ENCODE measurements around the gene ADCY2.
A peak's percentile ranks its signal among the peaks of the same experiment; 100 is the strongest.
"Not testable (repeated sequence)": the region's sequence is repeated elsewhere in the genome, so short reads cannot be mapped to it uniquely, and the experiment has no call there.

Gene ADCY2

GRCh38 chr5:7422316-7423106 is 26.6 kb downstream of the ADCY2 start:
- Histone ChIP-seq H3K4me1 (ENCODE audit: control insufficient read depth, insufficient read depth, low read length) (peaks cover 48% of the 10 kb centered on the region), H3K9ac (ENCODE audit: low read depth, low read length) (no peak overlapping the region), H3K27me3 (ENCODE audit: control insufficient read depth, insufficient read depth, low read length) (no peaks in the 10 kb centered on the region), H3K36me3 (ENCODE audit: control insufficient read depth, insufficient read depth, low read length) (no peaks in the 10 kb centered on the region), H3K9me3 (ENCODE audit: control insufficient read depth, insufficient read depth, low read length) (no peaks in the 10 kb centered on the region), H3K4me3 (ENCODE audit: low read depth, low read length) (no peak overlapping the region)

GRCh38 chr5:7423231-7423630 is 27.3 kb downstream of the ADCY2 start:
- peaks cover 51% of the 10 kb centered on the region for H3K4me1 ChIP-seq (ENCODE audit: control insufficient read depth, insufficient read depth, low read length)

GRCh38 chr5:7425830-7426229 is 29.9 kb downstream of the ADCY2 start:
- H3K4me1 ChIP-seq (ENCODE audit: control insufficient read depth, insufficient read depth, low read length) = peaks cover 37% of the 10 kb centered on the region
- no peaks in the 10 kb centered on the region for H3K36me3 ChIP-seq (ENCODE audit: control insufficient read depth, insufficient read depth, low read length)
- no peak overlapping the region for H3K4me3 ChIP-seq (ENCODE audit: low read depth, low read length)

More at GRCh38 chr5:7423231-7423630, 27.3 kb downstream of the ADCY2 start:
- H3K27me3 ChIP-seq (ENCODE audit: control insufficient read depth, insufficient read depth, low read length); H3K36me3 ChIP-seq (ENCODE audit: control insufficient read depth, insufficient read depth, low read length); H3K4me3 ChIP-seq (ENCODE audit: low read depth, low read length); H3K9ac ChIP-seq (ENCODE audit: low read depth, low read length); H3K9me3 ChIP-seq (ENCODE audit: control insufficient read depth, insufficient read depth, low read length): not testable (repeated sequence)

GRCh38 chr5:7426284-7426683 is 30.3 kb downstream of the ADCY2 start:
- Histone ChIP-seq H3K9ac (ENCODE audit: low read depth, low read length) (no peak overlapping the region), H3K36me3 (ENCODE audit: control insufficient read depth, insufficient read depth, low read length) (no peaks in the 10 kb centered on the region), H3K4me3 (ENCODE audit: low read depth, low read length) (no peak overlapping the region), H3K4me1 (ENCODE audit: control insufficient read depth, insufficient read depth, low read length) (peaks cover 33% of the 10 kb centered on the region), H3K27me3 (ENCODE audit: control insufficient read depth, insufficient read depth, low read length) (no peaks in the 10 kb centered on the region), H3K9me3 (ENCODE audit: control insufficient read depth, insufficient read depth, low read length) (no peaks in the 10 kb centered on the region)

More at GRCh38 chr5:7425830-7426229, 29.9 kb downstream of the ADCY2 start:
- no peak overlapping the region for H3K9ac ChIP-seq (ENCODE audit: low read depth, low read length)
- no peaks in the 10 kb centered on the region for H3K27me3 ChIP-seq (ENCODE audit: control insufficient read depth, insufficient read depth, low read length)
- no peaks in the 10 kb centered on the region for H3K9me3 ChIP-seq (ENCODE audit: control insufficient read depth, insufficient read depth, low read length)

- H3K9ac ChIP-seq (ENCODE audit: low read depth, low read length) = no peak overlapping the region
- H3K36me3 ChIP-seq (ENCODE audit: control insufficient read depth, insufficient read depth, low read length) = no peaks in the 10 kb centered on the region
- H3K4me3 ChIP-seq (ENCODE audit: low read depth, low read length) = no peak overlapping the region
- H3K9me3 ChIP-seq (ENCODE audit: control insufficient read depth, insufficient read depth, low read length) = no peaks in the 10 kb centered on the region
- H3K27me3 ChIP-seq (ENCODE audit: control insufficient read depth, insufficient read depth, low read length) = no peaks in the 10 kb centered on the region
- no peaks in the 10 kb centered on the region for H3K4me1 ChIP-seq (ENCODE audit: control insufficient read depth, insufficient read depth, low read length)
Observed at GRCh38 chr5:7434914-7435313, 39.0 kb downstream of the ADCY2 start.

- Histone ChIP-seq H3K9me3 (ENCODE audit: control insufficient read depth, insufficient read depth, low read length) (no peaks in the 10 kb centered on the region), H3K36me3 (ENCODE audit: control insufficient read depth, insufficient read depth, low read length) (no peaks in the 10 kb centered on the region), H3K4me1 (ENCODE audit: control insufficient read depth, insufficient read depth, low read length) (no peaks in the 10 kb centered on the region), H3K9ac (ENCODE audit: low read depth, low read length) (no peak overlapping the region), H3K4me3 (ENCODE audit: low read depth, low read length) (no peak overlapping the region), H3K27me3 (ENCODE audit: control insufficient read depth, insufficient read depth, low read length) (no peaks in the 10 kb centered on the region)
Observed at GRCh38 chr5:7435503-7435902, 39.6 kb downstream of the ADCY2 start.

- Histone ChIP-seq H3K4me1 (ENCODE audit: control insufficient read depth, insufficient read depth, low read length) (no peaks in the 10 kb centered on the region), H3K36me3 (ENCODE audit: control insufficient read depth, insufficient read depth, low read length) (no peaks in the 10 kb centered on the region), H3K9me3 (ENCODE audit: control insufficient read depth, insufficient read depth, low read length) (no peaks in the 10 kb centered on the region), H3K27me3 (ENCODE audit: control insufficient read depth, insufficient read depth, low read length) (no peaks in the 10 kb centered on the region), H3K9ac (ENCODE audit: low read depth, low read length) (no peak overlapping the region), H3K4me3 (ENCODE audit: low read depth, low read length) (no peak overlapping the region)
Observed at GRCh38 chr5:7436521-7436920, 40.6 kb downstream of the ADCY2 start.

- Histone ChIP-seq H3K9me3 (ENCODE audit: control insufficient read depth, insufficient read depth, low read length) (no peaks in the 10 kb centered on the region), H3K4me3 (ENCODE audit: low read depth, low read length) (no peak overlapping the region), H3K4me1 (ENCODE audit: control insufficient read depth, insufficient read depth, low read length) (no peaks in the 10 kb centered on the region), H3K27me3 (ENCODE audit: control insufficient read depth, insufficient read depth, low read length) (no peaks in the 10 kb centered on the region), H3K36me3 (ENCODE audit: control insufficient read depth, insufficient read depth, low read length) (no peaks in the 10 kb centered on the region), H3K9ac (ENCODE audit: low read depth, low read length) (no peak overlapping the region)
Observed at GRCh38 chr5:7437836-7438235, 41.9 kb downstream of the ADCY2 start.

GRCh38 chr5:7445068-7445467 is 49.1 kb downstream of the ADCY2 start:
- Histone ChIP-seq H3K36me3 (ENCODE audit: control insufficient read depth, insufficient read depth, low read length) (no peaks in the 10 kb centered on the region), H3K9ac (ENCODE audit: low read depth, low read length) (no peak overlapping the region), H3K4me3 (ENCODE audit: low read depth, low read length) (no peak overlapping the region)

GRCh38 chr5:7445831-7446230 is 49.9 kb downstream of the ADCY2 start:
- Histone ChIP-seq H3K4me1 (ENCODE audit: control insufficient read depth, insufficient read depth, low read length) (peaks cover 3% of the 10 kb centered on the region), H3K36me3 (ENCODE audit: control insufficient read depth, insufficient read depth, low read length) (no peaks in the 10 kb centered on the region), H3K27me3 (ENCODE audit: control insufficient read depth, insufficient read depth, low read length) (no peaks in the 10 kb centered on the region), H3K9me3 (ENCODE audit: control insufficient read depth, insufficient read depth, low read length) (no peaks in the 10 kb centered on the region), H3K9ac (ENCODE audit: low read depth, low read length) (no peak overlapping the region), H3K4me3 (ENCODE audit: low read depth, low read length) (no peak overlapping the region)

More at GRCh38 chr5:7445068-7445467, 49.1 kb downstream of the ADCY2 start:
- peaks cover 3% of the 10 kb centered on the region for H3K4me1 ChIP-seq (ENCODE audit: control insufficient read depth, insufficient read depth, low read length)
- no peaks in the 10 kb centered on the region for H3K9me3 ChIP-seq (ENCODE audit: control insufficient read depth, insufficient read depth, low read length)
- H3K27me3 ChIP-seq (ENCODE audit: control insufficient read depth, insufficient read depth, low read length) = no peaks in the 10 kb centered on the region

- Histone ChIP-seq H3K9me3 (ENCODE audit: control insufficient read depth, insufficient read depth, low read length) (no peaks in the 10 kb centered on the region), H3K4me3 (ENCODE audit: low read depth, low read length) (no peak overlapping the region), H3K4me1 (ENCODE audit: control insufficient read depth, insufficient read depth, low read length) (peaks cover 3% of the 10 kb centered on the region), H3K36me3 (ENCODE audit: control insufficient read depth, insufficient read depth, low read length) (no peaks in the 10 kb centered on the region), H3K9ac (ENCODE audit: low read depth, low read length) (peak overlapping the region; percentile 12), H3K27me3 (ENCODE audit: control insufficient read depth, insufficient read depth, low read length) (no peaks in the 10 kb centered on the region)
Observed at GRCh38 chr5:7446913-7447312, 51.0 kb downstream of the ADCY2 start.

- no peak overlapping the region for H3K4me3 ChIP-seq (ENCODE audit: low read depth, low read length)
- H3K27me3 ChIP-seq (ENCODE audit: control insufficient read depth, insufficient read depth, low read length) = no peaks in the 10 kb centered on the region
- H3K9ac ChIP-seq (ENCODE audit: low read depth, low read length) = no peak overlapping the region
- no peaks in the 10 kb centered on the region for H3K4me1 ChIP-seq (ENCODE audit: control insufficient read depth, insufficient read depth, low read length)
- peaks cover 3% of the 10 kb centered on the region for H3K9me3 ChIP-seq (ENCODE audit: control insufficient read depth, insufficient read depth, low read length)
- H3K36me3 ChIP-seq (ENCODE audit: control insufficient read depth, insufficient read depth, low read length) = no peaks in the 10 kb centered on the region
Observed at GRCh38 chr5:7453947-7454346, 58.0 kb downstream of the ADCY2 start.

Data from iPS-15b (cell line).